HepG2 (cell line): Measurements from ENCODE around the gene ARMH2. TPM values are rescaled to one million over a fixed set of nuclear protein-coding genes. Genes with fewer than 3 reads are reported as not detected.

Experiments
- AKAP8 ChIP-seq: sonication (generic); formaldehyde crosslinking; IDR thresholded peaks from 2 replicates; pipeline ENCODE4 v1.5.1; 2020; ENCODE audit warnings: mild to moderate bottlenecking, missing genetic modification reagents
- DBP ChIP-seq: sonication (generic); formaldehyde crosslinking; IDR thresholded peaks from 2 replicates; pipeline ENCODE4 v1.4.0; 2020; ENCODE audit warnings: missing genetic modification reagents; ENCODE audit errors: not compliant biosample characterization
- HMG20B ChIP-seq: conservative IDR thresholded peaks from 2 replicates; pipeline ENCODE4 v1.6.1; 2016; ENCODE audit warnings: missing genetic modification reagents, missing compliant biosample characterization
- HNF4G ChIP-seq, 2 experiments: sonication (generic) in 1 of 2; formaldehyde crosslinking in 1 of 2; IDR thresholded peaks; 2 replicates each; pipeline versions ENCODE4 v1.4.0 to v1.6.1; 2011 to 2020; ENCODE audit warnings: borderline replicate concordance in 2 of 2, low read depth in 2 of 2, mild to moderate bottlenecking in 2 of 2, low read length in 1 of 2, missing genetic modification reagents in 1 of 2, moderate library complexity in 1 of 2
- IKZF4 ChIP-seq: sonication (generic); formaldehyde crosslinking; IDR thresholded peaks from 2 replicates; pipeline ENCODE4 v1.5.1; 2020; ENCODE audit warnings: borderline replicate concordance, mild to moderate bottlenecking, low read depth, missing genetic modification reagents; ENCODE audit errors: not compliant biosample characterization
- KDM1A ChIP-seq: IDR thresholded peaks from 2 replicates; pipeline ENCODE4 v1.6.1; 2016; ENCODE audit warnings: missing compliant biosample characterization
- PAWR ChIP-seq: sonication (generic); formaldehyde crosslinking; IDR thresholded peaks from 2 replicates; pipeline ENCODE4 v1.4.0; 2020; ENCODE audit warnings: missing genetic modification reagents, mild to moderate bottlenecking, borderline replicate concordance
- SIN3B ChIP-seq: fragments of 150-350 bp; IDR thresholded peaks from 2 replicates; pipeline ENCODE4 v1.6.1; 2014; ENCODE audit warnings: low read length
- TCF12 ChIP-seq, 2 experiments: fragments of 450-650 bp in 1 of 2; sonication (generic) in 1 of 2; formaldehyde crosslinking in 1 of 2; IDR thresholded peaks; 2 replicates each; pipeline versions ENCODE4 v1.6.1 to v1.8.0; 2017 to 2022; ENCODE audit warnings: antibody characterized with exemption in 1 of 2, mild to moderate bottlenecking in 1 of 2, missing genetic modification reagents in 1 of 2, moderate library complexity in 1 of 2
- TEAD3 ChIP-seq: optimal IDR thresholded peaks from 2 replicates; pipeline ENCODE3; 2016; ENCODE audit warnings: borderline replicate concordance
- XRCC5 ChIP-seq: fragments of 200-400 bp; formaldehyde crosslinking; optimal IDR thresholded peaks from 2 replicates; pipeline ENCODE3; 2017; ENCODE audit warnings: mild to moderate bottlenecking, low read length
- ZMYM3 ChIP-seq: sonication (generic); formaldehyde crosslinking; IDR thresholded peaks from 2 replicates; pipeline ENCODE4 v1.5.1; 2020; ENCODE audit warnings: mild to moderate bottlenecking, missing genetic modification reagents
- ZMYM4 ChIP-seq: sonication (generic); formaldehyde crosslinking; IDR thresholded peaks from 2 replicates; pipeline ENCODE4 v1.8.1; 2023; ENCODE audit warnings: mild to moderate bottlenecking, missing genetic modification reagents
- ZNF558 ChIP-seq: sonication (generic); formaldehyde crosslinking; IDR thresholded peaks from 2 replicates; pipeline ENCODE4 v1.9.0; 2022; ENCODE audit warnings: mild to moderate bottlenecking, missing genetic modification reagents, borderline replicate concordance
- ZNF629 ChIP-seq: sonication (generic); formaldehyde crosslinking; conservative IDR thresholded peaks from 2 replicates; pipeline ENCODE4 v1.5.0; 2020; ENCODE audit warnings: missing genetic modification reagents
- polyA plus RNA-seq, 8 experiments: library from polyadenylated mRNA; depleted of rRNA in 3 of 8; stranded (reverse) in 7 of 8; unstranded in 1 of 8; fragments of >200 nt; fragmentation: Illumina TruSeq in 4 of 8; extraction: Trizol in 4 of 8; gene quantifications; 2 replicates each; pipeline versions ENCODE4 v1.2.1 to v1.2.3, GENCODE V29; 2011 to 2016; ENCODE audit warnings: low read depth in 4 of 8, missing spikeins in 1 of 8, mixed read lengths in 1 of 8; ENCODE audit not compliant: insufficient read depth in 1 of 8
- total RNA-seq, 5 experiments: library from RNA; depleted of rRNA; stranded (reverse); fragments of >200 nt; fragmentation: Illumina TruSeq; extraction: Trizol; gene quantifications; 2 replicates each; pipeline ENCODE4 v1.2.3, GENCODE V29; 2016; ENCODE audit warnings: low read depth in 1 of 5
- TF ChIP-seq, protein P1 (sequence below): sonication (generic); formaldehyde crosslinking; IDR thresholded peaks from 2 replicates; pipeline ENCODE4 v1.5.0; 2020; ENCODE audit warnings: mild to moderate bottlenecking, missing genetic modification reagents, borderline replicate concordance
- TF ChIP-seq, protein P2 (sequence below): sonication (generic); formaldehyde crosslinking; IDR thresholded peaks from 2 replicates; pipeline ENCODE4 v1.4.0; 2020; ENCODE audit warnings: missing genetic modification reagents
- TF ChIP-seq, protein P3 (sequence below): sonication (generic); formaldehyde crosslinking; IDR thresholded peaks from 2 replicates; pipeline ENCODE4 v1.5.1; 2020; ENCODE audit warnings: missing genetic modification reagents, mild to moderate bottlenecking, borderline replicate concordance

Gene ARMH2
- total and polyA plus RNA-seq, 2 of the 13 experiments (the other 11 are each of a cell fraction or from before 2014, with no cell fraction given) = not detected

GRCh38 chr6:24823185-24823584, 24.5 kb upstream of the ARMH2 start (continued):
- TF ChIP-seq, protein P1, sequence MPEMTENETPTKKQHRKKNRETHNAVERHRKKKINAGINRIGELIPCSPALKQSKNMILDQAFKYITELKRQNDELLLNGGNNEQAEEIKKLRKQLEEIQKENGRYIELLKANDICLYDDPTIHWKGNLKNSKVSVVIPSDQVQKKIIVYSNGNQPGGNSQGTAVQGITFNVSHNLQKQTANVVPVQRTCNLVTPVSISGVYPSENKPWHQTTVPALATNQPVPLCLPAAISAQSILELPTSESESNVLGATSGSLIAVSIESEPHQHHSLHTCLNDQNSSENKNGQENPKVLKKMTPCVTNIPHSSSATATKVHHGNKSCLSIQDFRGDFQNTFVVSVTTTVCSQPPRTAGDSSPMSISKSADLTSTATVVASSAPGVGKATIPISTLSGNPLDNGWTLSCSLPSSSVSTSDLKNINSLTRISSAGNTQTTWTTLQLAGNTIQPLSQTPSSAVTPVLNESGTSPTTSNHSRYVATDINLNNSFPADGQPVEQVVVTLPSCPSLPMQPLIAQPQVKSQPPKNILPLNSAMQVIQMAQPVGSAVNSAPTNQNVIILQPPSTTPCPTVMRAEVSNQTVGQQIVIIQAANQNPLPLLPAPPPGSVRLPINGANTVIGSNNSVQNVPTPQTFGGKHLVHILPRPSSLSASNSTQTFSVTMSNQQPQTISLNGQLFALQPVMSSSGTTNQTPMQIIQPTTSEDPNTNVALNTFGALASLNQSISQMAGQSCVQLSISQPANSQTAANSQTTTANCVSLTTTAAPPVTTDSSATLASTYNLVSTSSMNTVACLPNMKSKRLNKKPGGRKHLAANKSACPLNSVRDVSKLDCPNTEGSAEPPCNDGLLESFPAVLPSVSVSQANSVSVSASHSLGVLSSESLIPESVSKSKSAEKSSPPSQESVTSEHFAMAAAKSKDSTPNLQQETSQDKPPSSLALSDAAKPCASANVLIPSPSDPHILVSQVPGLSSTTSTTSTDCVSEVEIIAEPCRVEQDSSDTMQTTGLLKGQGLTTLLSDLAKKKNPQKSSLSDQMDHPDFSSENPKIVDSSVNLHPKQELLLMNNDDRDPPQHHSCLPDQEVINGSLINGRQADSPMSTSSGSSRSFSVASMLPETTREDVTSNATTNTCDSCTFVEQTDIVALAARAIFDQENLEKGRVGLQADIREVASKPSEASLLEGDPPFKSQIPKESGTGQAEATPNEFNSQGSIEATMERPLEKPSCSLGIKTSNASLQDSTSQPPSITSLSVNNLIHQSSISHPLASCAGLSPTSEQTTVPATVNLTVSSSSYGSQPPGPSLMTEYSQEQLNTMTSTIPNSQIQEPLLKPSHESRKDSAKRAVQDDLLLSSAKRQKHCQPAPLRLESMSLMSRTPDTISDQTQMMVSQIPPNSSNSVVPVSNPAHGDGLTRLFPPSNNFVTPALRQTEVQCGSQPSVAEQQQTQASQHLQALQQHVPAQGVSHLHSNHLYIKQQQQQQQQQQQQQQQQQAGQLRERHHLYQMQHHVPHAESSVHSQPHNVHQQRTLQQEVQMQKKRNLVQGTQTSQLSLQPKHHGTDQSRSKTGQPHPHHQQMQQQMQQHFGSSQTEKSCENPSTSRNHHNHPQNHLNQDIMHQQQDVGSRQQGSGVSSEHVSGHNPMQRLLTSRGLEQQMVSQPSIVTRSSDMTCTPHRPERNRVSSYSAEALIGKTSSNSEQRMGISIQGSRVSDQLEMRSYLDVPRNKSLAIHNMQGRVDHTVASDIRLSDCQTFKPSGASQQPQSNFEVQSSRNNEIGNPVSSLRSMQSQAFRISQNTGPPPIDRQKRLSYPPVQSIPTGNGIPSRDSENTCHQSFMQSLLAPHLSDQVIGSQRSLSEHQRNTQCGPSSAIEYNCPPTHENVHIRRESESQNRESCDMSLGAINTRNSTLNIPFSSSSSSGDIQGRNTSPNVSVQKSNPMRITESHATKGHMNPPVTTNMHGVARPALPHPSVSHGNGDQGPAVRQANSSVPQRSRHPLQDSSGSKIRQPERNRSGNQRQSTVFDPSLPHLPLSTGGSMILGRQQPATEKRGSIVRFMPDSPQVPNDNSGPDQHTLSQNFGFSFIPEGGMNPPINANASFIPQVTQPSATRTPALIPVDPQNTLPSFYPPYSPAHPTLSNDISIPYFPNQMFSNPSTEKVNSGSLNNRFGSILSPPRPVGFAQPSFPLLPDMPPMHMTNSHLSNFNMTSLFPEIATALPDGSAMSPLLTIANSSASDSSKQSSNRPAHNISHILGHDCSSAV (CRISPR knock-in tag) = no peak
- TF ChIP-seq KDM1A = peak; percentile 55; the same call in 1 of the 2 replicates
- TF ChIP-seq ZNF629 (CRISPR knock-in tag) = peak; percentile 90
- TF ChIP-seq, protein P2, sequence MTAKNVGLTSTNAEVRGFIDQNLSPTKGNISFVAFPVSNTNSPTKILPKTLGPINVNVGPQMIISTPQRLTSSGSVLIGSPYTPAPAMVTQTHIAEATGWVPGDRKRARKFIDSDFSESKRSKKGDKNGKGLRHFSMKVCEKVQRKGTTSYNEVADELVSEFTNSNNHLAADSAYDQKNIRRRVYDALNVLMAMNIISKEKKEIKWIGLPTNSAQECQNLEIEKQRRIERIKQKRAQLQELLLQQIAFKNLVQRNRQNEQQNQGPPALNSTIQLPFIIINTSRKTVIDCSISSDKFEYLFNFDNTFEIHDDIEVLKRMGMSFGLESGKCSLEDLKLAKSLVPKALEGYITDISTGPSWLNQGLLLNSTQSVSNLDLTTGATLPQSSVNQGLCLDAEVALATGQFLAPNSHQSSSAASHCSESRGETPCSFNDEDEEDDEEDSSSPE (CRISPR knock-in tag) = no peak
- TF ChIP-seq HMG20B (CRISPR knock-in tag) = no peak
- TF ChIP-seq, protein P3, sequence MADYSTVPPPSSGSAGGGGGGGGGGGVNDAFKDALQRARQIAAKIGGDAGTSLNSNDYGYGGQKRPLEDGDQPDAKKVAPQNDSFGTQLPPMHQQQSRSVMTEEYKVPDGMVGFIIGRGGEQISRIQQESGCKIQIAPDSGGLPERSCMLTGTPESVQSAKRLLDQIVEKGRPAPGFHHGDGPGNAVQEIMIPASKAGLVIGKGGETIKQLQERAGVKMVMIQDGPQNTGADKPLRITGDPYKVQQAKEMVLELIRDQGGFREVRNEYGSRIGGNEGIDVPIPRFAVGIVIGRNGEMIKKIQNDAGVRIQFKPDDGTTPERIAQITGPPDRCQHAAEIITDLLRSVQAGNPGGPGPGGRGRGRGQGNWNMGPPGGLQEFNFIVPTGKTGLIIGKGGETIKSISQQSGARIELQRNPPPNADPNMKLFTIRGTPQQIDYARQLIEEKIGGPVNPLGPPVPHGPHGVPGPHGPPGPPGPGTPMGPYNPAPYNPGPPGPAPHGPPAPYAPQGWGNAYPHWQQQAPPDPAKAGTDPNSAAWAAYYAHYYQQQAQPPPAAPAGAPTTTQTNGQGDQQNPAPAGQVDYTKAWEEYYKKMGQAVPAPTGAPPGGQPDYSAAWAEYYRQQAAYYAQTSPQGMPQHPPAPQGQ (CRISPR knock-in tag) = no peak
- TF ChIP-seq TEAD3 (CRISPR knock-in tag) = no peak
- TF ChIP-seq ZNF558 = no peak
- no peak for TF ChIP-seq ZMYM4
- TF ChIP-seq HNF4G (IDR thresholded peaks at IDR 0.05; ENCODE audit: borderline replicate concordance, low read depth, low read length) = no peak
- TF ChIP-seq HNF4G (CRISPR knock-in tag; IDR thresholded peaks at IDR 0.05; ENCODE audit: borderline replicate concordance, low read depth) = no peak
- no peak for TF ChIP-seq TCF12 (IDR thresholded peaks at IDR 0.05)
- TF ChIP-seq TCF12 (CRISPR knock-in tag; IDR thresholded peaks at IDR 0.05) = no peak
- no peak for TF ChIP-seq SIN3B
- no peak for TF ChIP-seq XRCC5
- no peak for TF ChIP-seq PAWR (CRISPR knock-in tag)
- TF ChIP-seq AKAP8 (CRISPR knock-in tag) = no peak
- no peak for TF ChIP-seq DBP
- no peak for TF ChIP-seq IKZF4 (CRISPR knock-in tag)
- peak; percentile 34; the same call in 1 of the 2 replicates for TF ChIP-seq ZMYM3 (CRISPR knock-in tag)
